OCI-LY7 (cell line): Measurements from ENCODE around the gene BTNL8. TPM values are rescaled to one million over a fixed set of nuclear protein-coding genes. Genes with fewer than 3 reads are reported as not detected.

ENCODE experiments used
- BruUV-seq: library from RNA; stranded (reverse); fragments of 400-500 nt; replicated peaks from 2 replicates; lab custom pipeline; 2021; lab: Mats Ljungman, UMichigan
- CTCF ChIA-PET: fragments of 300-600 bp; sonication (Branson Sonifier 250); formaldehyde crosslinking; loops from one replicate; lab custom pipeline; 2022; ENCODE audit warnings: antibody characterized with exemption; ENCODE audit not compliant: unreplicated experiment; lab: Charles Lee
- POLR2A ChIA-PET: fragments of 300-600 bp; sonication (Branson Sonifier 250); formaldehyde crosslinking; loops from one replicate; lab custom pipeline; 2022; ENCODE audit warnings: antibody characterized with exemption; lab: Charles Lee
- DNase-seq: peaks from one replicate; pipeline ENCODE4 v3.0.0-alpha.2; 2015; ENCODE audit warnings: low spot score
- H2AFZ ChIP-seq: fragments of 200-600 bp; sonication (generic), shearing (Covaris generic); 2 replicates; pipeline ENCODE4 v1.6.1; 2014; ENCODE audit warnings: mild to moderate bottlenecking, antibody characterized with exemption, low read length, moderate library complexity
- H3K27ac ChIP-seq: fragments of 200-600 bp; sonication (generic); 2 replicates; pipeline ENCODE4 v1.5.1; 2014; ENCODE audit warnings: mixed run types, low read depth, mild to moderate bottlenecking, moderate library complexity, low read length, inconsistent platforms; ENCODE audit not compliant: poor library complexity, severe bottlenecking
- H3K36me3 ChIP-seq: fragments of 200-600 bp; sonication (generic); 2 replicates; pipeline ENCODE4 v1.6.1; 2014; ENCODE audit warnings: mild to moderate bottlenecking, antibody characterized with exemption, low read length, moderate library complexity, mixed read lengths; ENCODE audit not compliant: insufficient read depth
- H3K4me1 ChIP-seq: fragments of 200-600 bp; sonication (generic); 2 replicates; pipeline ENCODE4 v1.5.1; 2014; ENCODE audit warnings: mild to moderate bottlenecking, low read length; ENCODE audit not compliant: insufficient read depth, poor library complexity, severe bottlenecking
- H3K4me2 ChIP-seq: fragments of 200-600 bp; sonication (generic); 2 replicates; pipeline ENCODE4 v1.6.1; 2014; ENCODE audit warnings: mild to moderate bottlenecking, low read length
- H3K4me3 ChIP-seq: fragments of 200-600 bp; sonication (generic); 2 replicates; pipeline ENCODE4 v1.5.1; 2014; ENCODE audit warnings: mild to moderate bottlenecking, low read depth, low read length; ENCODE audit not compliant: poor library complexity, severe bottlenecking
- H3K79me2 ChIP-seq: fragments of 200-600 bp; sonication (generic); 2 replicates; pipeline ENCODE4 v1.6.1; 2016; ENCODE audit warnings: low read depth, mild to moderate bottlenecking, low read length, moderate library complexity, mixed read lengths; ENCODE audit not compliant: insufficient read depth
- H3K9me2 ChIP-seq: fragments of 200-600 bp; sonication (generic); 2 replicates; pipeline ENCODE4 v1.6.1; 2016; ENCODE audit warnings: mild to moderate bottlenecking, low read length, mixed read lengths; ENCODE audit not compliant: insufficient read depth
- H3K9me3 ChIP-seq: fragments of 200-600 bp; sonication (generic); 2 replicates; pipeline ENCODE4 v1.6.1; 2014; ENCODE audit warnings: mild to moderate bottlenecking, mixed run types, low read length, mixed read lengths
- H4K20me1 ChIP-seq: fragments of 200-600 bp; sonication (generic); 2 replicates; pipeline ENCODE4 v1.6.1; 2014; ENCODE audit warnings: mild to moderate bottlenecking, antibody characterized with exemption, low read length, moderate library complexity, mixed read lengths; ENCODE audit not compliant: insufficient read depth
- EZH2phosphoT487 ChIP-seq: fragments of 200-600 bp; sonication (generic); IDR thresholded peaks from 2 replicates; pipeline ENCODE4 v1.6.1; 2018; ENCODE audit warnings: low read depth, borderline replicate concordance, mild to moderate bottlenecking, mixed run types, antibody characterized with exemption, low read length, moderate library complexity, mixed read lengths
- intact Hi-C: fragments of 100-400 bp; cut with micrococcal nuclease; formaldehyde crosslinking; loops from one replicate; pipeline ENCODE4 v1.10.0; 2022; ENCODE audit not compliant: unreplicated experiment
- total RNA-seq, 2 experiments: library from RNA; depleted of rRNA in 1 of 2; stranded (reverse); fragments of >200 nt in 1 of 2; shearing (Covaris generic) in 1 of 2; gene quantifications; 2 replicates each; pipeline ENCODE4 v1.2.3, GENCODE V29; 2014 to 2022
- TF ChIP-seq, protein P1 (sequence below): fragments of 200-600 bp; sonication (generic); conservative IDR thresholded peaks from 2 replicates; pipeline ENCODE4 v1.5.1; 2014; ENCODE audit warnings: mild to moderate bottlenecking, antibody characterized with exemption, low read length, moderate library complexity, mixed read lengths

The BTNL8 gene
- total RNA-seq, 2 experiments from 2014 or later, result not detected

DNA sequence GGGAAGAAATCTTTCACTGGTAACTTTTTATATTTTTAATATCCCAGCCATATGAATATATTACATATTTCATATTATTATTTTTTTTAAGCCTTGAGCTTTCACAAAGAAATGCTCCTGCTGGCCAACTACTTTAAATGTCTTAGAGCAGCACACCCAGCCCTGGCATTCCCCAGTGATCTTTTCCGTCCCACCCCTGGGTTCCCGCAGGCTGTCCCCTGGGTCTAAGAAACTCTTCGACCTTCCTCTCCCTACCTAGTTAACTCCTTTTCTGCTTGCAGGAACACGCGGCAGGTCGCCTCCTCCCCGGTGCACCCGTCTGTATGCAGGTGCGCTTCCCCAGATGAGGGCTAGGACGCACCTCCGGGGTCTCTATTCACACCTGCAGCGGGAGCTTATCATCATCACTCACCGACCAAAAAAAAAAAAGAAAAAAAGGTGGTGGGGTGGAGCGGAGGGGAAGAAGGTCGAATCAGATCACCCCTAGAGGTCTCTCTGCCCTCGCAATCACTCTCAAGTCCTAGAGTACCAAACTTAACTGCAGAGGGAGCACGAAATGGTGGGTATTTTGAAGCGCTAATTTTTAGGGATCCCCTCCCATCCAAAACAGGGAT, 38.6 kb upstream of the BTNL8 start:
- peak; percentile 90 for DNase-seq
- POLR2A ChIA-PET, result interaction anchor here (0.6 to 4.0 kb wide), 11 partner anchors 10 to 1244 kb away, joined by 3 to 24 read pairs (median 4); no protein-coding TSS in a partner anchor
- Histone ChIP-seq H3K4me3 (peak overlapping the region; percentile 96), H3K9me2 (no peaks in the 10 kb centered on the region), H4K20me1 (peaks cover 5% of the 10 kb centered on the region; the same call in 1 of the 2 replicates), H3K4me2 (peak overlapping the region; percentile 74), H2AFZ (peak overlapping the region; percentile 73; the same call in 1 of the 2 replicates), H3K4me1 (peaks cover 18% of the 10 kb centered on the region), H3K9me3 (no peaks in the 10 kb centered on the region), H3K36me3 (peaks cover 40% of the 10 kb centered on the region), H3K27ac (peak overlapping the region; percentile 95), H3K79me2 (peaks cover 43% of the 10 kb centered on the region)
- TF ChIP-seq EZH2phosphoT487, result no peak
- TF ChIP-seq, protein P1, sequence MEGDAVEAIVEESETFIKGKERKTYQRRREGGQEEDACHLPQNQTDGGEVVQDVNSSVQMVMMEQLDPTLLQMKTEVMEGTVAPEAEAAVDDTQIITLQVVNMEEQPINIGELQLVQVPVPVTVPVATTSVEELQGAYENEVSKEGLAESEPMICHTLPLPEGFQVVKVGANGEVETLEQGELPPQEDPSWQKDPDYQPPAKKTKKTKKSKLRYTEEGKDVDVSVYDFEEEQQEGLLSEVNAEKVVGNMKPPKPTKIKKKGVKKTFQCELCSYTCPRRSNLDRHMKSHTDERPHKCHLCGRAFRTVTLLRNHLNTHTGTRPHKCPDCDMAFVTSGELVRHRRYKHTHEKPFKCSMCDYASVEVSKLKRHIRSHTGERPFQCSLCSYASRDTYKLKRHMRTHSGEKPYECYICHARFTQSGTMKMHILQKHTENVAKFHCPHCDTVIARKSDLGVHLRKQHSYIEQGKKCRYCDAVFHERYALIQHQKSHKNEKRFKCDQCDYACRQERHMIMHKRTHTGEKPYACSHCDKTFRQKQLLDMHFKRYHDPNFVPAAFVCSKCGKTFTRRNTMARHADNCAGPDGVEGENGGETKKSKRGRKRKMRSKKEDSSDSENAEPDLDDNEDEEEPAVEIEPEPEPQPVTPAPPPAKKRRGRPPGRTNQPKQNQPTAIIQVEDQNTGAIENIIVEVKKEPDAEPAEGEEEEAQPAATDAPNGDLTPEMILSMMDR, result peak; percentile 66
- no TSS peak for BruUV-seq
- intact Hi-C loops, result loop anchor here (1.0 to 2.0 kb wide), 7 partner anchors 29 to 312 kb away; partner anchors contain the start of gene MGAT1
- CTCF ChIA-PET, result no interaction called here

DNA sequence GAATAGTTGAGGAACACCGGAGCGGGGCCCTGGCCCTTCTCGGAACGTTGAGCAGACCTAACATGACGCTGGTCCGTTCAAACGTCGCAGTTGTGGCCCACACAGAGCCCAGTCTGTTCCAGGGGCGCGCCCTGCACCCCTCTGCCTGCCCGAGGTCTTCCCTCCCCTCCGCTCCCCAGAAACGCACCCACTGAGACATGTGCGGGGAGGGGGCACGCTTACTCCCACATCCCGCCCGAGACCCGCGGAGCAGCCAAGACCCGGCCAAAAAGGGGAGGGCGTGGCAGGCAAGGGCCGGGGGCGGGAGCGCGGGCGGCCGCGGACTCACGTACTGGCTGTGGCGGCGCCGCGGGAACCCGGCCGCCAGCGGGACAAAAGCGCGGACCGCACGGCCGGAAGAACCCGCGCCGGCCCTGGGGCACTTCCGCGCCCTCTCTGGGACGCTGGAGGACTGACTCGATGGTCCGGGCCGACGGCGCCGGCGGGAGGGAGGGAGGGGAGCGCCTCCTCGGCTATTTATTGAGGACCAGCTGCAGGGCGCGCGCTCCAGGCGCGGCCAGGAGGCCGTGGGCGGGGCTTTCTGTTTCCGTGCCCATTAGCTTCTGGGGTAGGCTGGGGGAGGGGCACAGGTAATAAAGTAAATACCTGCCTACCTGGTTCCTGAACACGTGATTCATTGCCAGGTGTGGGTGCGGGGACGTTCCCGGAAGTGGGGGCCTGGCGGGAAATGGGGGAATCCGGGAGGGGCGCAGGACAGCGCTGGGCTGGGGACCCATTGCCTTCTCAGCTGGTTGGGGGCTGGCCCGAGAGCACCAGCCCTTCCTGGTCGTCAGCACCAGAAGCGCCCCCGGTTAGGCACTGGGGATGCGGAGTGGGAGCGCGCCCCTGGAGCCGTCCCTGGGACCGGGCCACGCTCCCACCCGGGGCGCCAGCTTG, 37.8 kb upstream of the BTNL8 start, which contains the start of gene ZFP62:
Gene ZFP62, minus strand, starts transcription at position 390 of the 936 bp plus-strand sequence. Its CDS starts 57 bp downstream, at position 333.
- H2AFZ ChIP-seq, result peak within 1 kb of the TSS; percentile 73
- no TSS peak for BruUV-seq
- intact Hi-C loops, result loop anchor here (1.0 to 2.0 kb wide), 8 partner anchors 30 to 362 kb away; partner anchors contain the start of genes MGAT1 and TRIM41

More for the DNA sequence above, 37.8 kb upstream of the BTNL8 start, which contains the start of gene ZFP62:
- H3K9me2 ChIP-seq, result no peaks in the 10 kb centered on the region
- H3K79me2 ChIP-seq, result peaks cover 40% of the 10 kb centered on the region
- CTCF ChIA-PET, result no interaction called here
- H3K9me3 ChIP-seq, result no peaks in the 10 kb centered on the region
- peak within 1 kb of the TSS; percentile 79 for H3K4me2 ChIP-seq
- peak; percentile 96 for DNase-seq
- POLR2A ChIA-PET, result interaction anchor here (0.6 to 4.0 kb wide), 8 partner anchors 19 to 1985 kb away, joined by 3 to 24 read pairs (median 5); no protein-coding TSS in a partner anchor
- H3K4me1 ChIP-seq, result peaks cover 18% of the 10 kb centered on the region
- peak within 1 kb of the TSS; percentile 95 for H3K27ac ChIP-seq
- H3K36me3 ChIP-seq, result peaks cover 32% of the 10 kb centered on the region
- H4K20me1 ChIP-seq, result peaks cover 5% of the 10 kb centered on the region; the same call in 1 of the 2 replicates
- peak within 1 kb of the TSS; percentile 96 for H3K4me3 ChIP-seq
- TF ChIP-seq, protein P1, result no peak
- TF ChIP-seq EZH2phosphoT487, result no peak
